B cell (primary cell): ENCODE results near the gene TMEM115. TPM values are rescaled to one million over a fixed set of nuclear protein-coding genes. Genes with fewer than 3 reads are reported as not detected.

Experiments used
- ATAC-seq: fragments of 200-7000 bp; cut with Tn5 transposase; one replicate; pipeline ENCODE4 v1.10.0; 2021; ENCODE audit warnings: low read depth, mild to moderate bottlenecking, moderate number of reproducible peaks, moderate library complexity
- CTCF ChIA-PET: fragments of 350-600 bp; sonication (Branson Sonifier 250); formaldehyde crosslinking; loops from one replicate; lab custom pipeline; 2021; ENCODE audit warnings: antibody characterized with exemption, inconsistent platforms; lab: Charles Lee
- POLR2A ChIA-PET: fragments of 350-600 bp; sonication (Branson Sonifier 250); formaldehyde crosslinking; loops from one replicate; lab custom pipeline; 2021; ENCODE audit warnings: antibody characterized with exemption; lab: Charles Lee
- DNase-seq: peaks from one replicate; pipeline ENCODE4 v3.0.0; 2013
- H2AFZ ChIP-seq: 2 replicates; pipeline ENCODE4 v1.6.1; 2012; ENCODE audit warnings: mild to moderate bottlenecking, low read depth, low read length; ENCODE audit not compliant: insufficient read depth, poor library complexity, severe bottlenecking
- H3K27ac ChIP-seq, 2 donors: 1 replicate in 1 of 2; 2 replicates in 1 of 2; pipeline ENCODE4 v1.5.1; 2012 to 2013; ENCODE audit warnings: low read length in 2 of 2, mild to moderate bottlenecking in 2 of 2, moderate library complexity in 1 of 2
- H3K27me3 ChIP-seq, 4 experiments: fragments of 200-600 bp in 1 of 4; sonication (generic) in 1 of 4; replicated peaks in 1 of 4; 1 replicate in 2 of 4; 2 replicates in 2 of 4; pipeline versions ENCODE4 v1.6.1 to v1.7.0; 2013 to 2016; ENCODE audit warnings: low read length in 3 of 4, mild to moderate bottlenecking in 2 of 4, mixed read lengths in 1 of 4, moderate library complexity in 1 of 4; ENCODE audit not compliant: insufficient read depth in 4 of 4, control insufficient read depth in 3 of 4; ENCODE audit errors: control extremely low read depth in 1 of 4
- H3K36me3 ChIP-seq, 2 experiments: replicated peaks in 1 of 2; 1 replicate in 1 of 2; 2 replicates in 1 of 2; pipeline versions ENCODE4 v1.6.1 to v1.7.1; 2013; ENCODE audit warnings: low read length in 1 of 2; ENCODE audit not compliant: insufficient read depth in 2 of 2, control insufficient read depth in 1 of 2; ENCODE audit errors: control extremely low read depth in 1 of 2, extremely low read depth in 1 of 2
- H3K4me1 ChIP-seq, 2 donors: fragments of 200-600 bp in 1 of 2; sonication (generic) in 1 of 2; 1 replicate in 1 of 2; 2 replicates in 1 of 2; pipeline versions ENCODE4 v1.5.1 to v1.6.1; 2013 to 2017; ENCODE audit warnings: low read length in 2 of 2; ENCODE audit not compliant: control insufficient read depth in 2 of 2, insufficient read depth in 2 of 2
- H3K4me2 ChIP-seq: replicated peaks from 2 replicates; pipeline ENCODE3; 2012; ENCODE audit warnings: mild to moderate bottlenecking, low read depth, low read length; ENCODE audit not compliant: poor library complexity, severe bottlenecking
- H3K4me3 ChIP-seq, 5 experiments: fragments of 200-600 bp in 1 of 5; sonication (generic) in 1 of 5; 1 replicate in 3 of 5; 2 replicates in 2 of 5; pipeline versions ENCODE4 v1.5.1 to v1.7.0; 2011 to 2016; ENCODE audit warnings: low read length in 4 of 5, mild to moderate bottlenecking in 4 of 5, low read depth in 2 of 5, control low read depth in 1 of 5, moderate library complexity in 1 of 5; ENCODE audit not compliant: insufficient read depth in 1 of 5; ENCODE audit errors: control extremely low read depth in 1 of 5, extremely low read depth in 1 of 5
- H3K79me2 ChIP-seq: fragments of 200-600 bp; sonication (generic); one replicate; pipeline ENCODE4 v1.6.0; 2016; ENCODE audit warnings: low read length; ENCODE audit not compliant: control insufficient read depth, insufficient read depth
- H3K9ac ChIP-seq: fragments of 200-600 bp; sonication (generic); 2 replicates; pipeline ENCODE4 v1.6.1; 2017; ENCODE audit warnings: mild to moderate bottlenecking, low read length, moderate library complexity
- H3K9me3 ChIP-seq, 3 donors: one replicate each; pipeline versions ENCODE4 v1.6.1 to v1.7.1; 2013; ENCODE audit warnings: low read length in 2 of 3; ENCODE audit not compliant: control insufficient read depth in 2 of 3, insufficient read depth in 1 of 3; ENCODE audit errors: control extremely low read depth in 1 of 3
- H4K20me1 ChIP-seq: 2 replicates; pipeline ENCODE4 v1.6.0; 2012; ENCODE audit warnings: mild to moderate bottlenecking, low read length; ENCODE audit not compliant: insufficient read depth, control insufficient read depth, poor library complexity, severe bottlenecking
- H3K27ac Mint-ChIP-seq: one replicate; pipeline ENCODE4 v1.8.0; 2021; ENCODE audit warnings: mixed read lengths
- H3K27me3 Mint-ChIP-seq: one replicate; pipeline ENCODE4 v1.8.0; 2021; ENCODE audit warnings: mixed read lengths
- H3K4me1 Mint-ChIP-seq: one replicate; pipeline ENCODE4 v1.8.0; 2021; ENCODE audit warnings: mixed read lengths
- H3K4me3 Mint-ChIP-seq: one replicate; pipeline ENCODE4 v1.8.0; 2021; ENCODE audit warnings: mixed read lengths
- H3K9me3 Mint-ChIP-seq: one replicate; pipeline ENCODE4 v1.8.0; 2022; ENCODE audit warnings: mixed read lengths; ENCODE audit not compliant: insufficient read depth
- EZH2 ChIP-seq: IDR thresholded peaks from 2 replicates; pipeline ENCODE4 v1.6.1; 2012; ENCODE audit warnings: borderline replicate concordance, low read depth, mild to moderate bottlenecking, moderate library complexity, low read length; ENCODE audit not compliant: insufficient read depth, poor library complexity, severe bottlenecking
- WGBS: methylation state at CpG from one replicate; pipeline ENCODE4 v1.1.5; 2013; ENCODE audit warnings: missing lambda C conversion rate; ENCODE audit not compliant: insufficient coverage; 5-methylcytosine and 5-hydroxymethylcytosine counted together
- intact Hi-C: fragments of 100-400 bp; cut with micrococcal nuclease; formaldehyde crosslinking; loops from one replicate; pipeline ENCODE4 v1.10.0; 2022
- polyA plus RNA-seq: library from polyadenylated mRNA; depleted of rRNA; stranded (reverse); fragments of >200 nt; gene quantifications from 2 replicates; pipeline ENCODE4 v1.2.3, GENCODE V29; 2012
- total RNA-seq, 2 donors: library from RNA; stranded (reverse); fragments of 120-200 nt in 1 of 2; gene quantifications; 1 replicate in 1 of 2; 2 replicates in 1 of 2; pipeline versions ENCODE4 v1.2.3 to v1.2.4, GENCODE V29; 2013 to 2022
- TF ChIP-seq, protein P1 (sequence below): fragments of 200-600 bp; IDR thresholded peaks from one replicate; pipeline ENCODE4 v1.8.0; 2022; ENCODE audit warnings: antibody characterized with exemption, mild to moderate bottlenecking

Gene TMEM115
- total and polyA plus RNA-seq, 2 donors (not counting 1 experiment from before 2014, with no cell fraction given): 19.8 to 27.2 TPM

GRCh38 chr3:50385754-50386153, 26.4 kb upstream of the TMEM115 start:
- H3K36me3 ChIP-seq: no peaks in the 10 kb centered on the region
- Mint-ChIP-seq H3K27ac (no peak overlapping the region), H3K9me3 (no peaks in the 10 kb centered on the region), H3K27me3 (peaks cover 12% of the 10 kb centered on the region), H3K4me1 (no peaks in the 10 kb centered on the region), H3K4me3 (no peak overlapping the region)
- no peaks in the 10 kb centered on the region for H3K27me3 ChIP-seq
- no peak overlapping the region for H3K4me3 ChIP-seq
- H3K4me1 ChIP-seq: no peaks in the 10 kb centered on the region
- no peak overlapping the region for H2AFZ ChIP-seq
- WGBS: 59% methylated on average over 6 of the region's 13 CpGs
- no peaks in the 10 kb centered on the region for H4K20me1 ChIP-seq
- ATAC-seq (no peak), DNase-seq (no peak)
- intact Hi-C loops: no loop called here
- H3K79me2 ChIP-seq: no peaks in the 10 kb centered on the region
- H3K27ac ChIP-seq: no peak overlapping the region
- no peaks in the 10 kb centered on the region for H3K9me3 ChIP-seq
- no peak overlapping the region for H3K9ac ChIP-seq
- no peak overlapping the region for H3K4me2 ChIP-seq
- POLR2A ChIA-PET: no interaction called here
- TF ChIP-seq, protein P1, sequence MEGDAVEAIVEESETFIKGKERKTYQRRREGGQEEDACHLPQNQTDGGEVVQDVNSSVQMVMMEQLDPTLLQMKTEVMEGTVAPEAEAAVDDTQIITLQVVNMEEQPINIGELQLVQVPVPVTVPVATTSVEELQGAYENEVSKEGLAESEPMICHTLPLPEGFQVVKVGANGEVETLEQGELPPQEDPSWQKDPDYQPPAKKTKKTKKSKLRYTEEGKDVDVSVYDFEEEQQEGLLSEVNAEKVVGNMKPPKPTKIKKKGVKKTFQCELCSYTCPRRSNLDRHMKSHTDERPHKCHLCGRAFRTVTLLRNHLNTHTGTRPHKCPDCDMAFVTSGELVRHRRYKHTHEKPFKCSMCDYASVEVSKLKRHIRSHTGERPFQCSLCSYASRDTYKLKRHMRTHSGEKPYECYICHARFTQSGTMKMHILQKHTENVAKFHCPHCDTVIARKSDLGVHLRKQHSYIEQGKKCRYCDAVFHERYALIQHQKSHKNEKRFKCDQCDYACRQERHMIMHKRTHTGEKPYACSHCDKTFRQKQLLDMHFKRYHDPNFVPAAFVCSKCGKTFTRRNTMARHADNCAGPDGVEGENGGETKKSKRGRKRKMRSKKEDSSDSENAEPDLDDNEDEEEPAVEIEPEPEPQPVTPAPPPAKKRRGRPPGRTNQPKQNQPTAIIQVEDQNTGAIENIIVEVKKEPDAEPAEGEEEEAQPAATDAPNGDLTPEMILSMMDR: no peak
- TF ChIP-seq EZH2: no peak
- CTCF ChIA-PET: no interaction called here

DNA sequence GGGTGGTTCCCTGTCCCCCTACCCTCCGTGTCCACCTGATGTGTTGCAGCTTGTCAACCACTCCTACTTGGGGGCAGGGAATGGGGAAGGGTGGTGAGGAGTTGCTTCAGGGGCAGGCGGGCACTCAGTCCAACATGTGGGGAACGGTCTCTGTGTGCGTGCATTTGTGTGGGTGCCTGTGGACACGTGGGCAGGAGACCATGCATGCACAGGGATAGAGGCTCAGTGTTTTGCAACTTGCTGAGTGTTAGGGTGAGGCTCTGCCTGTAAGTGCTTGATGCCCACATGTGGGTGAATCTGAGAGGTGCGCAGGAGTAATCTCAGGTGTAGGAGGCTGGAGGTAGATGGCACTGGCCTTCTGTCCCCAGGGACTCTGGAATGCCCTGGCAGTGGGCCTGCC, 24.4 kb upstream of the TMEM115 start:
- Histone ChIP-seq H3K4me3 (no peak overlapping the region), H3K27me3 (no peaks in the 10 kb centered on the region), H3K9me3 (no peaks in the 10 kb centered on the region), H3K4me2 (no peak overlapping the region), H3K27ac (no peak overlapping the region), H2AFZ (no peak overlapping the region), H3K36me3 (no peaks in the 10 kb centered on the region), H3K79me2 (no peaks in the 10 kb centered on the region), H3K4me1 (no peaks in the 10 kb centered on the region), H3K9ac (no peak overlapping the region), H4K20me1 (no peaks in the 10 kb centered on the region)
- 91% methylated on average over 6 of the region's 6 CpGs for WGBS
- no peaks in the 10 kb centered on the region for H3K4me1 Mint-ChIP-seq
- no peak overlapping the region for H3K27ac Mint-ChIP-seq
- CTCF ChIA-PET: interaction anchor here (0.7 kb wide), 1 partner anchor 1006 kb away, joined by 5 read pairs; no protein-coding TSS in a partner anchor
- ATAC-seq: no peak
- TF ChIP-seq, protein P1: no peak
- TF ChIP-seq EZH2: no peak
- H3K9me3 Mint-ChIP-seq: no peaks in the 10 kb centered on the region
- POLR2A ChIA-PET: no interaction called here
- peaks cover 12% of the 10 kb centered on the region for H3K27me3 Mint-ChIP-seq
- DNase-seq: no peak
- no peak overlapping the region for H3K4me3 Mint-ChIP-seq
- intact Hi-C loops: no loop called here
